A549 (cell line): ENCODE results near the gene GABRD. TPM values are rescaled to one million over a fixed set of nuclear protein-coding genes. Genes with fewer than 3 reads are reported as not detected.
"Not testable (repeated sequence)": the region's sequence is repeated elsewhere in the genome, so short reads cannot be mapped to it uniquely, and the experiment has no call there.

Source experiments
- ATAC-seq, 2 experiments: fragments of 200-7000 bp in 1 of 2; fragments of >200 bp in 1 of 2; cut with Nextera tagmentation in 1 of 2; cut with Tn5 transposase in 1 of 2; 3 replicates each; pipeline versions ENCODE4 v1.8.0 to v1.9.1; 2018 to 2020; ENCODE audit warnings: mild to moderate bottlenecking in 1 of 2, moderate library complexity in 1 of 2
- CTCF ChIA-PET: fragments of 300-600 bp; sonication (Branson Sonifier 250); formaldehyde crosslinking; extraction: SDS; loops from one replicate; lab custom pipeline; 2021; ENCODE audit warnings: antibody characterized with exemption, inconsistent platforms; lab: Yijun Ruan, JAX
- POLR2A ChIA-PET: fragments of 350-600 bp; formaldehyde crosslinking; extraction: SDS; loops from one replicate; lab custom pipeline; 2021; ENCODE audit warnings: antibody characterized with exemption, inconsistent platforms; lab: Yijun Ruan, JAX
- DNase-seq, 2 experiments: peaks; one replicate each; pipeline versions ENCODE4 v3.0.0 to v3.0.0-alpha.2; 2011 to 2016; ENCODE audit warnings: low read depth in 1 of 2, low spot score in 1 of 2
- FAIRE-seq: peaks from 2 replicates; lab custom pipeline; 2011; peaks lifted over from hg19 to GRCh38; lab: Jason Lieb, UNC
- H3K27ac ChIP-seq, 2 experiments: fragments of >200 bp; sonication (Bioruptor Twin); formaldehyde crosslinking; 3 replicates each; pipeline ENCODE4 v1.5.1; 2016 to 2017
- H3K4me1 ChIP-seq: fragments of >200 bp; sonication (Bioruptor Twin); formaldehyde crosslinking; 3 replicates; pipeline ENCODE4 v1.6.1; 2016
- H3K4me2 ChIP-seq: fragments of >200 bp; sonication (Bioruptor Twin); formaldehyde crosslinking; 3 replicates; pipeline ENCODE4 v1.6.1; 2016
- H3K4me3 ChIP-seq: fragments of >200 bp; sonication (Bioruptor Twin); formaldehyde crosslinking; 3 replicates; pipeline ENCODE4 v1.5.1; 2016
- H3K9me3 ChIP-seq: fragments of >200 bp; sonication (Bioruptor Twin); formaldehyde crosslinking; 3 replicates; pipeline ENCODE4 v1.6.1; 2016
- BHLHE40 ChIP-seq: IDR thresholded peaks from 2 replicates; pipeline ENCODE4 v1.6.1; 2012; ENCODE audit warnings: low read depth, low read length, inconsistent platforms
- CBX2 ChIP-seq: fragments of 200-600 bp; sonication (generic); IDR thresholded peaks from 2 replicates; pipeline ENCODE4 v1.6.1; 2016; ENCODE audit warnings: low read depth, mild to moderate bottlenecking, borderline replicate concordance
- CBX8 ChIP-seq: fragments of 200-600 bp; sonication (generic); IDR thresholded peaks from 2 replicates; pipeline ENCODE4 v1.6.1; 2016
- CHD2 ChIP-seq: fragments of 150-350 bp; IDR thresholded peaks from 2 replicates; pipeline ENCODE4 v1.6.1; 2014; ENCODE audit warnings: low read length; ENCODE audit not compliant: partially characterized antibody
- EHF ChIP-seq: fragments of 250-450 bp; sonication (Bioruptor Pico); IDR thresholded peaks from 2 replicates; pipeline ENCODE4 v1.5.0; 2020; ENCODE audit warnings: mild to moderate bottlenecking
- FOXS1 ChIP-seq: fragments of 250-450 bp; sonication (Bioruptor Pico); IDR thresholded peaks from 2 replicates; pipeline ENCODE4 v1.5.0; 2020; ENCODE audit warnings: mild to moderate bottlenecking, moderate library complexity
- HOXB13 ChIP-seq: fragments of 250-450 bp; sonication (Bioruptor Pico); IDR thresholded peaks from 2 replicates; pipeline ENCODE4 v1.5.0; 2020; ENCODE audit warnings: low read depth, mild to moderate bottlenecking, moderate library complexity
- JUN ChIP-seq, 2 experiments: fragments of >200 bp; sonication (Bioruptor Twin); formaldehyde crosslinking; IDR thresholded peaks; 2 replicates in 1 of 2; 3 replicates in 1 of 2; pipeline ENCODE4 v1.6.1; 2016 to 2017
- KDM1A ChIP-seq: fragments of 200-600 bp; sonication (generic); IDR thresholded peaks from 2 replicates; pipeline ENCODE4 v1.6.1; 2016; ENCODE audit warnings: low read depth, mild to moderate bottlenecking
- KDM5A ChIP-seq: fragments of 200-600 bp; sonication (generic); IDR thresholded peaks from 2 replicates; pipeline ENCODE4 v1.6.1; 2016; ENCODE audit warnings: antibody characterized with exemption, mild to moderate bottlenecking
- MAZ ChIP-seq: fragments of 150-350 bp; IDR thresholded peaks from 2 replicates; pipeline ENCODE4 v1.6.1; 2014; ENCODE audit warnings: antibody characterized with exemption, low read depth, low read length, borderline replicate concordance
- NR3C1 ChIP-seq: fragments of >200 bp; sonication (Bioruptor Twin); formaldehyde crosslinking; IDR thresholded peaks from 3 replicates; pipeline ENCODE4 v1.6.1; 2017
- PHF8 ChIP-seq: fragments of 200-600 bp; sonication (generic); IDR thresholded peaks from 2 replicates; pipeline ENCODE4 v1.6.1; 2016; ENCODE audit warnings: low read depth, mild to moderate bottlenecking, antibody characterized with exemption, moderate library complexity, borderline replicate concordance
- POLR2A ChIP-seq: IDR thresholded peaks from 2 replicates; pipeline ENCODE4 v1.6.1; 2012; ENCODE audit warnings: mild to moderate bottlenecking, low read length
- POLR2AphosphoS2 ChIP-seq: conservative IDR thresholded peaks from 2 replicates; pipeline ENCODE4 v1.6.1; 2012; ENCODE audit warnings: low read length, improper control_type of control experiment, inconsistent platforms
- RAD21 ChIP-seq, 2 experiments: fragments of >200 bp in 1 of 2; sonication (Bioruptor Twin) in 1 of 2; formaldehyde crosslinking in 1 of 2; IDR thresholded peaks in 1 of 2; conservative IDR thresholded peaks in 1 of 2; 2 replicates in 1 of 2; 3 replicates in 1 of 2; pipeline ENCODE4 v1.6.1; 2012 to 2018; ENCODE audit warnings: inconsistent platforms in 1 of 2
- RNF2 ChIP-seq: fragments of 200-600 bp; sonication (generic); IDR thresholded peaks from 2 replicates; pipeline ENCODE4 v1.6.1; 2016; ENCODE audit warnings: low read depth, mild to moderate bottlenecking, antibody characterized with exemption, moderate library complexity, borderline replicate concordance
- SMC3 ChIP-seq: fragments of >200 bp; sonication (Bioruptor Twin); formaldehyde crosslinking; IDR thresholded peaks from 3 replicates; pipeline ENCODE4 v1.6.1; 2018; ENCODE audit warnings: inconsistent platforms
- TP53 ChIP-seq: fragments of 250-450 bp; sonication (Bioruptor Pico); IDR thresholded peaks from 2 replicates; pipeline ENCODE4 v1.5.0; 2021; ENCODE audit warnings: mild to moderate bottlenecking, moderate library complexity
- ZFP36 ChIP-seq: fragments of 450-650 bp; IDR thresholded peaks from 2 replicates; pipeline ENCODE4 v1.6.1; 2014; ENCODE audit warnings: borderline replicate concordance; ENCODE audit not compliant: partially characterized antibody
- ZSCAN20 ChIP-seq: fragments of 250-450 bp; sonication (Bioruptor Pico); IDR thresholded peaks from 2 replicates; pipeline ENCODE4 v1.8.0; 2022; ENCODE audit warnings: mild to moderate bottlenecking, moderate library complexity
- WGBS: methylation state at CpG from one replicate; pipeline ENCODE4 v1.1.6; 2017; ENCODE audit errors: missing lambda C conversion rate; 5-methylcytosine and 5-hydroxymethylcytosine counted together
- polyA plus RNA-seq, 4 experiments: library from polyadenylated mRNA; depleted of rRNA in 3 of 4; stranded (reverse); fragments of >200 nt; fragmentation: RNase III in 1 of 4; extraction: RNeasy Plus Mini Kit Qiagen cat#74134 plus additional on column Dnase treatment in 1 of 4; gene quantifications; 2 replicates in 3 of 4; 3 replicates in 1 of 4; pipeline ENCODE4 v1.2.3, GENCODE V29; 2011 to 2017
- TF ChIP-seq, protein P1 (sequence below): IDR thresholded peaks from 2 replicates; pipeline ENCODE4 v1.6.1; 2012; ENCODE audit warnings: low read depth, borderline replicate concordance
- TF ChIP-seq, protein P2 (sequence below): fragments of 200-600 bp; sonication (generic); IDR thresholded peaks from 2 replicates; pipeline ENCODE4 v1.6.1; 2016; ENCODE audit warnings: antibody characterized with exemption, mild to moderate bottlenecking, moderate library complexity
- TF ChIP-seq, protein P3 (sequence below): fragments of 250-450 bp; sonication (Bioruptor Pico); IDR thresholded peaks from 2 replicates; pipeline ENCODE4 v1.5.0; 2021; ENCODE audit warnings: mild to moderate bottlenecking, moderate library complexity, borderline replicate concordance
- TF ChIP-seq, protein P4 (sequence below): fragments of 450-650 bp; IDR thresholded peaks from 2 replicates; pipeline ENCODE4 v1.6.1; 2014; ENCODE audit warnings: antibody characterized with exemption

GABRD gene
- polyA plus RNA-seq, 2 of the 4 experiments (the other 2 are of a cell fraction), result 0.12 to 0.52 TPM

DNA sequence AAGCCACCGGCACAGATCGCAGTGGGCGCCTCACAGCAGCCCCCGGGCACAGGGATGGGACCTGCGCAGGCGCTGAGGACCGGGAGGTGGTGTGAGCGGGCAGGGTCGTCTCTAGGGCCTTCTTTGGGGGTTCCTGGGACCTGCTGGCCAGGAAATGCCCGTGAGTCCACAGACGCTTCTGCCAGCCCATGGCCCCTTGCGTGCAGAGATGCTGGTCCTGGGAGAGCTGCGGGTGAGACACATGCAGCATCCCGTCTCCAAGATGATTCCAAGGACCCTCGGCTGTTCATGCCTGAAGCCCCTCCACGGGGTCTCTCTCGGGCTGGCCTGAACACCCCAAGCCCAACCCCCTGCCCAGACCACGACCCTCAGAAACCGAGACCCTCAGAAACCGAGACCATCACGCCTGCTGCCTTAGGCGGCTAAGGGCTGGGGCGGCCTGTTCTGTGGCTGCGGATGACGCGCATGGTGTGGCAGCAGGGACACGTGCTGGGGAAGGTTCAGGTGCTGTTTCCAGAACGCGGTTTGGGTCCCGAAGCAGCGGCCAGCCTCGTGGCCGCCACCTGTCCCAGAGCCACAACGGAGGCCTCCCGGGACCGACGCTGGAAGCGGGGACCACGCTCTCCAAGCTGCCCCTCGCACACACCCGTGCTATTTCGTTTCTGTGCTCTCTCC lies 38.5 kb upstream of the GABRD start:
- TF ChIP-seq TP53 (CRISPR knock-in tag) (no peak), ZSCAN20 (CRISPR knock-in tag) (no peak), POLR2A (no peak), POLR2AphosphoS2 (no peak), CHD2 (no peak), HOXB13 (CRISPR knock-in tag) (no peak), CBX2 (no peak), PHF8 (no peak), RNF2 (no peak), JUN (IDR thresholded peaks at IDR 0.05) (no peak), BHLHE40 (no peak), EHF (CRISPR knock-in tag) (no peak), CBX8 (no peak)
- TF ChIP-seq, protein P1, sequence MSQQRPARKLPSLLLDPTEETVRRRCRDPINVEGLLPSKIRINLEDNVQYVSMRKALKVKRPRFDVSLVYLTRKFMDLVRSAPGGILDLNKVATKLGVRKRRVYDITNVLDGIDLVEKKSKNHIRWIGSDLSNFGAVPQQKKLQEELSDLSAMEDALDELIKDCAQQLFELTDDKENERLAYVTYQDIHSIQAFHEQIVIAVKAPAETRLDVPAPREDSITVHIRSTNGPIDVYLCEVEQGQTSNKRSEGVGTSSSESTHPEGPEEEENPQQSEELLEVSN, result no peak
- Histone ChIP-seq H3K4me2 (no peak overlapping the region), H3K27ac (no peak overlapping the region), H3K9me3 (no peaks in the 10 kb centered on the region), H3K4me1 (no peaks in the 10 kb centered on the region), H3K4me3 (no peak overlapping the region)
- ChIA-PET CTCF (no interaction called here), POLR2A (no interaction called here)
- 62% methylated on average over 16 of the region's 42 CpGs for WGBS
- FAIRE-seq (no peak), DNase-seq (no peak), ATAC-seq (no peak)

DNA sequence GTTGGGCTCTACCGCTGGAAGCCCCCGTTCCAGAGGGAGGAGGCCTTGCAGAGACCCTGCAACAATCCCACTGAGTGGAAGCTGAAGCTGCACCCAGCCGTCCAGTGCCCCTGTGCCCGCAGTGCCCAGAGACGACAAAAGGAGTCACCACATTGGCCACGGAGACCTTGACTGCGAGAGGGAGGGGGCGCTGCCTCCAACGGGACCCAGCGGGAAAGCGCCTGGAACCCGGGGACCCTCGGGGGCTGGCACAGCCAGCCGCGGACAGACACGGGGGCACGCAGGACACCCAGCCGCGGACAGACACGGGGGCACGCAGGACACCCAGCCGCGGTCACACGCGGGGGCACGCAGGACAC lies 38.0 kb upstream of the GABRD start:
- FAIRE-seq (no peak), DNase-seq (no peak)
- TF ChIP-seq RAD21 (conservative IDR thresholded peaks at IDR 0.05 in 1 of 2, IDR thresholded peaks at IDR 0.05 in 1 of 2), result no peak
- no peak for TF ChIP-seq TP53 (CRISPR knock-in tag)
- no peak for TF ChIP-seq ZFP36
- no peak for TF ChIP-seq FOXS1 (CRISPR knock-in tag)
- no peak for TF ChIP-seq JUN (IDR thresholded peaks at IDR 0.05)
- TF ChIP-seq EHF (CRISPR knock-in tag), result no peak
- TF ChIP-seq SMC3, result no peak
- TF ChIP-seq, protein P2, sequence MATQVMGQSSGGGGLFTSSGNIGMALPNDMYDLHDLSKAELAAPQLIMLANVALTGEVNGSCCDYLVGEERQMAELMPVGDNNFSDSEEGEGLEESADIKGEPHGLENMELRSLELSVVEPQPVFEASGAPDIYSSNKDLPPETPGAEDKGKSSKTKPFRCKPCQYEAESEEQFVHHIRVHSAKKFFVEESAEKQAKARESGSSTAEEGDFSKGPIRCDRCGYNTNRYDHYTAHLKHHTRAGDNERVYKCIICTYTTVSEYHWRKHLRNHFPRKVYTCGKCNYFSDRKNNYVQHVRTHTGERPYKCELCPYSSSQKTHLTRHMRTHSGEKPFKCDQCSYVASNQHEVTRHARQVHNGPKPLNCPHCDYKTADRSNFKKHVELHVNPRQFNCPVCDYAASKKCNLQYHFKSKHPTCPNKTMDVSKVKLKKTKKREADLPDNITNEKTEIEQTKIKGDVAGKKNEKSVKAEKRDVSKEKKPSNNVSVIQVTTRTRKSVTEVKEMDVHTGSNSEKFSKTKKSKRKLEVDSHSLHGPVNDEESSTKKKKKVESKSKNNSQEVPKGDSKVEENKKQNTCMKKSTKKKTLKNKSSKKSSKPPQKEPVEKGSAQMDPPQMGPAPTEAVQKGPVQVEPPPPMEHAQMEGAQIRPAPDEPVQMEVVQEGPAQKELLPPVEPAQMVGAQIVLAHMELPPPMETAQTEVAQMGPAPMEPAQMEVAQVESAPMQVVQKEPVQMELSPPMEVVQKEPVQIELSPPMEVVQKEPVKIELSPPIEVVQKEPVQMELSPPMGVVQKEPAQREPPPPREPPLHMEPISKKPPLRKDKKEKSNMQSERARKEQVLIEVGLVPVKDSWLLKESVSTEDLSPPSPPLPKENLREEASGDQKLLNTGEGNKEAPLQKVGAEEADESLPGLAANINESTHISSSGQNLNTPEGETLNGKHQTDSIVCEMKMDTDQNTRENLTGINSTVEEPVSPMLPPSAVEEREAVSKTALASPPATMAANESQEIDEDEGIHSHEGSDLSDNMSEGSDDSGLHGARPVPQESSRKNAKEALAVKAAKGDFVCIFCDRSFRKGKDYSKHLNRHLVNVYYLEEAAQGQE, result no peak
- no peak for TF ChIP-seq KDM1A
- no peak for TF ChIP-seq KDM5A
- TF ChIP-seq, protein P3, sequence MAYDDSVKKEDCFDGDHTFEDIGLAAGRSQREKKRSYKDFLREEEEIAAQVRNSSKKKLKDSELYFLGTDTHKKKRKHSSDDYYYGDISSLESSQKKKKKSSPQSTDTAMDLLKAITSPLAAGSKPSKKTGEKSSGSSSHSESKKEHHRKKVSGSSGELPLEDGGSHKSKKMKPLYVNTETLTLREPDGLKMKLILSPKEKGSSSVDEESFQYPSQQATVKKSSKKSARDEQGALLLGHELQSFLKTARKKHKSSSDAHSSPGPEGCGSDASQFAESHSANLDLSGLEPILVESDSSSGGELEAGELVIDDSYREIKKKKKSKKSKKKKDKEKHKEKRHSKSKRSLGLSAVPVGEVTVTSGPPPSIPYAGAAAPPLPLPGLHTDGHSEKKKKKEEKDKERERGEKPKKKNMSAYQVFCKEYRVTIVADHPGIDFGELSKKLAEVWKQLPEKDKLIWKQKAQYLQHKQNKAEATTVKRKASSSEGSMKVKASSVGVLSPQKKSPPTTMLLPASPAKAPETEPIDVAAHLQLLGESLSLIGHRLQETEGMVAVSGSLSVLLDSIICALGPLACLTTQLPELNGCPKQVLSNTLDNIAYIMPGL, result no peak
- TF ChIP-seq NR3C1, result no peak
- TF ChIP-seq, protein P1, result no peak
- no peak for TF ChIP-seq MAZ
- TF ChIP-seq, protein P4, sequence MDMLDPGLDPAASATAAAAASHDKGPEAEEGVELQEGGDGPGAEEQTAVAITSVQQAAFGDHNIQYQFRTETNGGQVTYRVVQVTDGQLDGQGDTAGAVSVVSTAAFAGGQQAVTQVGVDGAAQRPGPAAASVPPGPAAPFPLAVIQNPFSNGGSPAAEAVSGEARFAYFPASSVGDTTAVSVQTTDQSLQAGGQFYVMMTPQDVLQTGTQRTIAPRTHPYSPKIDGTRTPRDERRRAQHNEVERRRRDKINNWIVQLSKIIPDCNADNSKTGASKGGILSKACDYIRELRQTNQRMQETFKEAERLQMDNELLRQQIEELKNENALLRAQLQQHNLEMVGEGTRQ, result no peak
- TF ChIP-seq CBX8, result no peak
- TF ChIP-seq, all 56 proteins: peak for 0
- ChIA-PET POLR2A (no interaction called here), CTCF (no interaction called here)
- no peak for ATAC-seq
- H3K4me2 ChIP-seq, result no peak overlapping the region
- H3K9me3 ChIP-seq, result no peaks in the 10 kb centered on the region
- no peak overlapping the region for H3K27ac ChIP-seq
- H3K4me1 ChIP-seq, result no peaks in the 10 kb centered on the region
- H3K4me3 ChIP-seq, result no peak overlapping the region
- WGBS, result 90% methylated on average over 2 of the region's 26 CpGs

DNA sequence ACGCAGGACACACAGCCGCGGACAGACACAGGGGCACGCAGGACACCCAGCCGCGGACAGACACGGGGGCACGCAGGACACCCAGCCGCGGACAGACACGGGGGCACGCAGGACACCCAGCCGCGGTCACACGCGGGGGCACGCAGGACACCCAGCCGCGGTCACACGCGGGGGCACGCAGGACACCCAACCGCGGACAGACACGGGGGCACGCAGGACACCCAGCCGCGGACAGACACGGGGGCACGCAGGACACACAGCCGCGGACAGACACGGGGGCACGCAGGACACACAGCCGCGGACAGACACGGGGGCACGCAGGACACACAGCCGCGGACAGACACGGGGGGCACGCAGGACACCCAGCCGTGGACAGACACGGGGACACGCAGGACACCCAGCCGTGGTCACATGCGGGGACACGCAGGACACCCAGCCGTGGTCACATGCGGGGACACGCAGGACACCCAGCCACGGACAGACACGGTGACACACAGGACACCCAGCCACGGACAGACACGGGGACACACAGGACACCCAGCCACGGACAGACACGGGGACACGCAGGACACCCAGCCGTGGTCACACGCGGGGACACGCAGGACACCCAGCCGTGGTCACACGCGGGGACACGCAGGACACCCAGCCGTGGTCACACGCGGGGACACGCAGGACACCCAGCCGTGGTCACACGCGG lies 37.4 kb upstream of the GABRD start:
- CTCF ChIA-PET, H3K4me2 ChIP-seq, H3K27ac ChIP-seq, H3K9me3 ChIP-seq, H3K4me1 ChIP-seq, POLR2A ChIA-PET, FAIRE-seq, DNase-seq, H3K4me3 ChIP-seq, ATAC-seq: not testable (repeated sequence)
- WGBS, result 71% methylated on average over 13 of the region's 73 CpGs
